H1 (cell line): ENCODE results near the gene FPGS. TPM values are rescaled to one million over a fixed set of nuclear protein-coding genes. Genes with fewer than 3 reads are reported as not detected.

Experiments used
- FOSL1 ChIP-seq: IDR thresholded peaks from 2 replicates; pipeline ENCODE4 v1.6.1; 2011; ENCODE audit warnings: mild to moderate bottlenecking, low read depth, low read length, moderate library complexity; ENCODE audit not compliant: insufficient read depth
- NANOG ChIP-seq: IDR thresholded peaks from 2 replicates; pipeline ENCODE4 v1.6.1; 2011; ENCODE audit warnings: low read length, low read depth, mild to moderate bottlenecking, inconsistent platforms; ENCODE audit not compliant: insufficient read depth, poor library complexity, severe bottlenecking
- RNF2 ChIP-seq: fragments of 200-900, 300-1000 bp; sonication (generic); IDR thresholded peaks from 2 replicates; pipeline ENCODE4 v1.7.1; 2016; ENCODE audit warnings: borderline replicate concordance, low read depth, mild to moderate bottlenecking, antibody characterized with exemption, low read length; ENCODE audit not compliant: poor library complexity, severe bottlenecking; ENCODE audit errors: missing control alignments
- SP1 ChIP-seq: IDR thresholded peaks from 2 replicates; pipeline ENCODE4 v1.6.1; 2011; ENCODE audit warnings: low read depth, low read length
- polyA plus RNA-seq, 7 experiments: library from polyadenylated mRNA; depleted of rRNA in 3 of 7; stranded (reverse) in 5 of 7; unstranded in 2 of 7; fragments of >200 nt in 5 of 7; fragments of 200-250 nt in 2 of 7; gene quantifications; 1 replicate in 5 of 7; 2 replicates in 1 of 7; 4 replicates in 1 of 7; pipeline versions ENCODE4 v1.2.1 to v1.2.3, GENCODE V29; 2011 to 2013; ENCODE audit warnings: missing spikeins in 2 of 7, mixed read lengths in 2 of 7
- total RNA-seq: library from RNA; stranded (reverse); fragmentation: NEBNext Ultra II Directional; extraction: Animal tissue kit (Norgen Biotek cat#: 25700); gene quantifications from 2 replicates; pipeline ENCODE4 v1.2.1, GENCODE V29; 2021

Gene FPGS
- total and polyA plus RNA-seq, 2 of the 8 experiments (the other 6 are each of a cell fraction or from before 2014, with no cell fraction given): 62.4 to 83.0 TPM

- TF ChIP-seq NANOG (no peak), RNF2 (no peak), SP1 (no peak), FOSL1 (no peak)
Observed at GRCh38 chr9:127846443-127847177, 43.9 kb downstream of the FPGS start (continued).
